Stimulated activated CD8-positive, alpha-beta memory T cell treated with anti-CD3 and anti-CD28 coated beads, Interleukin-7, amount 100 ng/mL, for 24 hours (primary cell): ENCODE measurements around the gene IRF9.

Source experiments
- DNase-seq: peaks from one replicate; pipeline ENCODE4 v3.0.0-alpha.2; 2020; ENCODE audit warnings: low read depth

The IRF9 gene

DNA sequence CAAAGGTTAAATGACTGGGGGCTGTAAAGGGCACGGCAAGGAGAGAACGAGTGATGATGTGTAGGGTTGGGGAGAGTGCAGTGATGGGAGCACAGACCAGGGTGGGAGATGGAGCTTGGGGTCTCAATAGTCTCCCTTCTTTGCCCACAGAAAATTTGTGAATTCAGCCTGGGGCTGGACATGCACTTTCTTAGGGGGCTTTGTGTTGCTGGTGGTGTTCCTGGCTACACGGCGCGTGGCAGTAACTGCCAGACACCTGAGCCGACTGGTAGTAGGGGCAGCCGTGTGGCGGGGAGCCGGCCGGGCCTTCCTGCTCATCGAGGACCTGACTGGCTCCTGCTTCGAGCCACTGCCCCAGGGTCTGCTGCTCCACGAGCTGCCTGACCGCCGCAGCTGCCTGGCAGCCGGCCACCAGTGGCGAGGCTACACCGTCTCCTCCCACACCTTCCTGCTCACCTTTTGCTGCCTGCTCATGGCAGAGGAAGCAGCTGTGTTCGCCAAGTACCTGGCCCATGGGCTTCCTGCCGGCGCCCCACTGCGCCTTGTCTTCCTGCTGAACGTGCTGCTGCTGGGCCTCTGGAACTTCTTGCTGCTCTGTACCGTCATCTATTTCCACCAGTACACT, 28.9 kb upstream of the IRF9 start:
- DNase-seq = no peak

DNA sequence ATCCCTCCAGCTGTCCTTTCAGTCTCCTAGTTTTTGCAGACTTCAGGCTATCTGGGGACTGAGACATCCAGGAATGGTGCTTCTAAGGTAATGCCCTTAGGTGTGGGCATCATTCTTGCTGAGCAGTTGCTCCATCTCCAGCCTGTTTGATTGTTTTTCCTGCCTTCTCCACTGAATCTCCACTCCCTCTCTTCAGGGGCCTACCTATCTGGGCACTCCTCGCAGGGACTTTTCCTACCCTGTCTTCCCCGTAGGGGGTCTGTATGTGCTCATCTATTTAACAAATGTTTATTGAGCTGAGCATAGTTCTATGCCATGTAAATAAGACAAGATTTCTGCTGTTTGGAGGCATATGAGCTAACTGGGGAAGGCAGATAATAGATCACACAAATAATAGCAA, 28.1 kb upstream of the IRF9 start:
- DNase-seq = no peak

DNA sequence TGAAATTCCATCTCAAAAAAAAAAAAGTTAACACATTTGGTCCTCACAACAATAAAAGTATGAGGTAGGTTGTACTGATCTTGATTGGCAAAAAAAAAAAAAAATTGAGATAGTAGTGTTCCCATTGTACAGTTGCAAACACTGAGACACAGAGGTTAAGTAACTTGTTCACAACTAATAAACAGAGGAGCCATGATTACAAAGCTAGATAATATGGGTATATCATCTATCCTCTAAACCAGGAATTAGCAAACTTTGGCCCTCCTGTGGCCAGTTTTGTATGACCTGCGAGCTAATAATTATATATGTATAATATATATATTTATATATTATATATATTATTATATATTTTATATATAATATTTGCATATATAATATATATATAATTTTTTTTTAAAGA, 27.3 kb upstream of the IRF9 start:
- DNase-seq = no peak

DNA sequence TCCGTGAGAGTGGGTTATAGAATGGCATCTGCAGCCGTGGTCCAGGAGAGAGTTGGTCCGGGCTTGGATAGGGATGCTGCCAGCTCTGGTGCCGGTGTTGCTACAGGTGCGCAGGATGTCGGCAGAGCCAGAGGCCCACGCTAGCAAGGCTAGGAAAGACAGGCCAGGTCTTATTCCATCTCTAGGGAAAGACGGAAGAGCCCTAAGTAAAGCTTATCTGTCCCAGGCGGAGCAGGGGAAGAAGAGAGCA, 25.6 kb upstream of the IRF9 start:
- DNase-seq = no peak

DNA sequence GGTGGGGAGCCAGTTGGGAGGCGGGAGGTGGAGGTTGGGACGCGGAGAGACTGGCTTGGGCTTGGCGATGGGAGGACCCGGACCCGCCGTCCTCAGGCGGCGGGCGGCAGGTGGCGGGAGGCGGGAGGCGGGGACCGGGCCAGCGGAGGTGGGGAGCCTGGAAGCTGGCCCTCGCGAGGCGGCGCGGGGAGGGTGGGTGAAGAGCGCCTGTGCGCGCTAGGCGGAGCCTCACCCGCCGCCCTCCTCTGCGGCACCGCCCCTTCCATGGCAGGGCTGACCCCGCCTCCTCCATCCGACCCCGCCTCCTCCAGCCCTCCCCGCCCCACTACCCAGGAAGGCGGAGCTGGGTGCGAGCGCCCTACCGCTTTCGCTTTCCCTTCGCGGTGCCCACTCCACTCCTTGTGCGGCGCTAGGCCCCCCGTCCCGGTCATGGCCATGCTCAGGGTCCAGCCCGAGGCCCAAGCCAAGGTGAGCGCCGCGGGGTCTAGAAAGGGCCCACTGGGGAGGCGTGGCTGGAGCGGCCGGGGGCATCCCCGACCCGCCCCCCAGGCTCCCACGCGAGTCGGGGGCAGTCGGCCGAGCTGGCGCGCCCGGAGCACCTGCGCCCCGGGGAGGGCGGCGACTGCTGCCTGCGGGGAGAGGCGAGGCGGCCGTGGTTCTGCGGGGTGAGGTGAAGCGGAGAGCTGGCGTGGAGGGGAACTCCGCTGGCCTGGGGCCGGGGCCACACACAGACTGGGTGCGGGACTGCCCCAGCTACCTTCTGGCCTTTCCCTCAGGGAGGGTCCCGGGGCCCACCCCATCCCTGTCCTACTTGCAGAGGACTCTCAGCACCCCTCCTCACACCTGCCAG, 25.0 kb upstream of the IRF9 start, which contains the start of gene PSME1:
Gene PSME1 (plus strand): TSS at position 361 of the 850 bp plus-strand sequence. CDS start 69 bp downstream, at position 430.
- peak; percentile 83 for DNase-seq

DNA sequence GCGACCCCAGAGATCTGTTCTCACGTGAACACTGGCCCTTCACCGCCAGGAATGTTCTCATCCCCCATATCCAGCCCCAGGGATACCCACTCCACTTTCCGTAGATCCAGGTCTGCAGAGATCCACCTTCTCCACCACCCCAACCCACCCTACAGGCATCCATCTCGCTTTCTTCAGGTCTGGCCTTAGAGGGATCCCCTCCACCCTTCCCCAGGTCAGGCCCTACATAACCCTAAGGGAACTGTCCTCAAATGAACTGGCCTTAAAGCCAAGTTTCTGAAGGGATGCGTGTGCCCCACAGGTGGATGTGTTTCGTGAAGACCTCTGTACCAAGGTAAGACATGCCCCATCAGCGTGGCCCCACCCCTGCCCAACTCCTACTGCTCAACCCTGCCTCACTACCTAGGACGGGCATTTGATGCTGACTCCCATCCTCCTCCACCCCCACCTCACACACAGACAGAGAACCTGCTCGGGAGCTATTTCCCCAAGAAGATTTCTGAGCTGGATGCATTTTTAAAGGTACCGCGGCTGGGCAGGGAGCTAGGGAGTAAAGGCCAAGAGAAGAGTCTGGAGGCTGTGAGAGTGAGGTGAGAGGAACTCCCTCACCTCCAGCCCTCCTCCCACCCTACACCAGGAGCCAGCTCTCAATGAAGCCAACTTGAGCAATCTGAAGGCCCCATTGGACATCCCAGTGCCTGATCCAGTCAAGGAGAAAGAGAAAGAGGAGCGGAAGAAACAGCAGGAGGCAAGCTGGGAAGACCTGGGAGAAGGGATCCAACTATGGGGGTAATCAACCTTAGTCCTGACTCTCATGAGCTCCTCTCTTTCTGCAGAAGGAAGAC, 24.2 kb upstream of the IRF9 start:
- no peak for DNase-seq

DNA sequence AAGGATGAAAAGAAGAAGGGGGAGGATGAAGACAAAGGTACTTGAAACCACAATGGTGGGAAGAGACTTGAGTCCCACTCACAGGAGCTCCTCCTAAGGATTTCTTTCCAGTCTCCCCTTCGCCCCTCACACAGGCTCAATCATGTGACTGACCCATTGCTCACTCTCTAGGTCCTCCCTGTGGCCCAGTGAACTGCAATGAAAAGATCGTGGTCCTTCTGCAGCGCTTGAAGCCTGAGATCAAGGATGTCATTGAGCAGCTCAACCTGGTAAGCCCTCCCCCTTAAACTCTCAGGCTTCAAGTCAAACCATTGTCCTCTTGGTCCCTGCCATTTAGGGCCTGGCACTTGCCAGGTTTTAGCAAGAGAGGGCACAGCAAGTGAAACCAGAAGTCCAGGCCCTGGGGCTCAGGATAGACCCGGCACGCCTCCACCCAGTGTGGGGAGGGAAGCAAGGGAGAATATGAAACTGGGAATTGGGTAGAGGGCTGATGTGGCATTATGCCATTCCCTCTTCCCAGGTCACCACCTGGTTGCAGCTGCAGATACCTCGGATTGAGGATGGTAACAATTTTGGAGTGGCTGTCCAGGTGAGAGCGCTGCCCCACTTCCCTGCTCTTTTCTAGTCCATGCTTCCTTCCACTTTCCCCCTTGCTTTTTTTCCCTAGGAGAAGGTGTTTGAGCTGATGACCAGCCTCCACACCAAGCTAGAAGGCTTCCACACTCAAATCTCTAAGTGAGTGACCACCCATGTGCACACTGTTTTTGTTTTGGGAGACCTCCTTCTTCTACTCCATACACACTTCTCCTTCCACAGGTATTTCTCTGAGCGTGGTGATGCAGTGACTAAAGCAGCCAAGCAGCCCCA, 23.3 kb upstream of the IRF9 start:
- DNase-seq = no peak

DNA sequence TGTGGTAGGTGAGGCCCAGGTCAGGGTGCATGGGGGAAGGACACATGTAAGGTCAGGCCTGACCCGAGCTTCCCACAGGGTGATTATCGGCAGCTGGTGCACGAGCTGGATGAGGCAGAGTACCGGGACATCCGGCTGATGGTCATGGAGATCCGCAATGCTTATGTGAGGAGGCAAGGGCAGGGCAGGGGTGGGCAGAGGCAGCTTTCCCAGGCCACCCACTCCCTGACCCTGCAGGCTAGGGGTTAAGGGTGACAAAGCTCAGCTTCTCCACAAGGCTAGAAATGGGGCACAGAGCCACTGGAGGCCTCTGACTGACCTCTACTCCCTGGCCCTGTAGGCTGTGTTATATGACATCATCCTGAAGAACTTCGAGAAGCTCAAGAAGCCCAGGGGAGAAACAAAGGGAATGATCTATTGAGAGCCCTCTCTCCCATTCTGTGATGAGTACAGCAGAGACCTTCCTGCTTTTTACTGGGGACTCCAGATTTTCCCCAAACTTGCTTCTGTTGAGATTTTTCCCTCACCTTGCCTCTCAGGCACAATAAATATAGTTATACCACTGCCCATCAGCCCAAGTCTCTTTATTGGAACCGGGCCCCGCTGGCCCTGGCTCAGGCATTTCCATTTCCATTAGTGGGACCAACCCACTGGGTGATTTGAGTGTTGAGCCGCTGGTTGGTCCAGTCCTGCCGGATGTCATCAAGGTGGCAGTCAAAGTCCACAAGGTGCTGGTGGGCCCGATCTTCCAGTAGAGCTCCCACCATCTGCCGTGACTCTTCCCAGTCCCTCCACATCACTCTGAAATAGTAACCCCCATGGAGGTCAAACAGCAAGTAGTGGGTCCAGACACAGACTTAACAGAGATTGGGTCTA, 22.4 kb upstream of the IRF9 start:
- DNase-seq = no peak

DNA sequence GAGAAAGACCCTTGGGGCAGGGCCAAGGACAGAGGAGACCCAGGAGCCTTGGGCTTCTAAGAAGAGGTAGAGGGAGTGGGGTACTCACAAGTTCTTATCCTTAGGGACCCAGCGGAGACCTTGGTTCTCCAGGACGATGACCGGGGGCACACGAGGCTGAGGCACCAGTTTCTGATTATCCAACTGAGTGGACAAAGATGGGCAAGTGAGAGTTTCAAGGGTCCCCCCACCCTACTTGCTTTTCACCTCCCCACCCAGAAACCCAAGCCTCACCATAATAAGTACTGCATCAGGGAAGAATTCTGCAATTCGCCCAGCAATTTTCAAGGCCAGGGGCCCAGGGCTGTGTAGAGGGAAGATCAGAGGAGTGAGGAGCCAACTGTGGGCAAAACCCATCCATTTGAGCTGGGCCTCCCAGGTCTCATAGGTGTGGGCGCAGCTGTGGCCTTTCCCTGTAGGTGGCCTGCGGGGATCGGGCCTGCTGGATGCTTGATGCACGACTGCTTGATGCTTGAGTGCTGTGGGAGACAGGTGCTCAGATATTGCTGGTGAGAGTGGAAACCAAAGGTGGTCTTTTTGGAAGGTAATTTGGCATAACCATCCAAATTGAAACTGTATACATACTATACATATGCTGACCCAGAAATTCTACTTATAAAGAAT, 21.7 kb upstream of the IRF9 start:
- DNase-seq = no peak

DNA sequence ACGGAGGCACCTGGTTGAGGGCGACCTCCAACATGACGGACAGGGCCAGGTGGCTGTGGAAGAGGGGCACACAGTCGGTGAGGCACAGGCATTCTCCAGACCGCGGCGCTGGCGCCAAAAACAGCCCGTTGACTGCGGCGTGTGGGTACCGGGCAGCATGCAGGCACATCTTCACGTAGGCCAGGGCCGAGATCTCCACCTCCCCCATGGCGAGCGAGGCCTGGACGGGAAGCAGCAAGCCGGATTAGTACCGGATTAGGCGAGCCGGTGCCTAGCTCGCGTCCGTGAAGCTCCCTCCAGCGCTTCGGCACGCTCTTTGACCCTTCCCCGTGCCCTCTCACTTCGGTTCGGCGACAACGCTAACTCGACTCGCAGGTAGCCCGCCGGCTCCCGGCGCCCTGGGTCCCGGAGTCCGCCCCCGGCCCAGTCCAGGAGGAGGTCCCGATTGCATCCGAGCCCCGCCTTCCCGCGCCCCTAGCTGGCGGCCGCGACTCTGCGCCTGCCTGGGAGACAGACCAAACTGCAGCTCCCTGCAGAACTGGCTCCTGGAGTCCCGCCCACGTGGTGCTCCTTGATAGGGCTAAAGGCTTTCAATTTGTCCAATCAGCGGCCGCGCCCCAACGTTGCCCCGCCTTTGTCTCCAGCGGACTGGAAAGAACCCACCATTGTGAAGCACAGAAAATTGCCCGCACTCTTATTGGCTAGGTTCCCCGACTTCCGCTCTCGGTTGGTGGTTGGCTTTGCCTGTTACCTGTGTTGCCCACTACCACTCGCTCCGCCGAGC, 19.8 kb upstream of the IRF9 start, which contains the start of gene EMC9:
Gene EMC9 (minus strand): TSS at position 495 of the 784 bp plus-strand sequence. CDS start 287 bp downstream, at position 208.
- peak; percentile 100 for DNase-seq

DNA sequence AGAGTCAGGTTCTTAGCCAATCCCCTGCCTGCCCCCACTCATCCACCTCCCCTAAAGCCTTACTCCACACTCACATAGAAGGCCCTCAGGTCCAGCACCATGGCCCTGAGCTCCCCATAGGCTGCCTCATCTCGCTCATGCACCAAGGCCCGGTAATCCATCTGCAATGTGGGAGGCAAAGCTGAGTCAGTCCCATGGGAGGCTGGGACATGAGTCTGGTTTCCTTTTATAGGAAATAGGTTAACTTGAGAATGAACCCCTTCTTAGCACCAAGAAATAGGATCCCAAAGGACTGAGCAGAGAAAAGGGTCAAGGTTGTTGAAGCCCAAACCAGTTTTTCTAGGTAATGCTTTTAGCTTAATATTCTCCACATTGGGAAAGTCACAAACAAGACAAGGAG, 17.6 kb upstream of the IRF9 start:
- no peak for DNase-seq

DNA sequence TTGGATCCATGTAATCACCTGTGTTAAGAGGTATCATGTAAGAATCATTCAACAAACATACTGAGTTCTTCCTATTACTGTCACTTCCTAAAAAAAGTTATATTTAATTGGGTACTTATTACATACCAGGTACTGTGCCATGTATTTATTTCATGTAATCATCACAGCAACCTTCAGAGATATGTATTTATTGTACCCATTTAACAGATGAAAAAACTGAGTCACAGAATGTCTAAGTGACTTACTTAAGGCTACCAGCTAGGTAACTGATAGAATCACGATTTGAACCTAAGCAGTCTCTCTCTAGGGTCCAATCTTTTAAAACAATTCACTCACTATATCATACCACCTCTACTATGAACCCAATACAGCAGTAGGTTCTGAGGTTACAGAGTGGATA, 16.6 kb upstream of the IRF9 start:
- no peak for DNase-seq

DNA sequence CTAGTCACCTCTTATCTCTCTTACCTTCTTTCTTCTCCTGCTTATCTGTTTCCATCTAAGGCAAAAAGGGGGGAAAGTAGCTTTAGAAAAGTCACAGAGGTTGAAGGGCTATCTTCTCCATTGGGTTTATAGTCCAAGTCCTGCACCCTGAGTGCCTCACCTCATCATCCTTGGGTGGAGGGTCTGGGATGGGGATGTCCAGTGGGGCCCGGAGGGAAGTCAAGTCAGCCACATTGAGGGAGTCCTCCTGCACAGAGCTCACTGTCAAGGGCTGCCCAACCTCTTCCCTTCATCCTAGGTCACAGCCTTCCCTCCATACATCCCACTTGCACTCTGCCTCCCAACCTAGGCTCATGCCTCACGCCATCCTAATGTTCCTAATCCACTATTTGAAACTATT, 15.8 kb upstream of the IRF9 start:
- no peak for DNase-seq

DNA sequence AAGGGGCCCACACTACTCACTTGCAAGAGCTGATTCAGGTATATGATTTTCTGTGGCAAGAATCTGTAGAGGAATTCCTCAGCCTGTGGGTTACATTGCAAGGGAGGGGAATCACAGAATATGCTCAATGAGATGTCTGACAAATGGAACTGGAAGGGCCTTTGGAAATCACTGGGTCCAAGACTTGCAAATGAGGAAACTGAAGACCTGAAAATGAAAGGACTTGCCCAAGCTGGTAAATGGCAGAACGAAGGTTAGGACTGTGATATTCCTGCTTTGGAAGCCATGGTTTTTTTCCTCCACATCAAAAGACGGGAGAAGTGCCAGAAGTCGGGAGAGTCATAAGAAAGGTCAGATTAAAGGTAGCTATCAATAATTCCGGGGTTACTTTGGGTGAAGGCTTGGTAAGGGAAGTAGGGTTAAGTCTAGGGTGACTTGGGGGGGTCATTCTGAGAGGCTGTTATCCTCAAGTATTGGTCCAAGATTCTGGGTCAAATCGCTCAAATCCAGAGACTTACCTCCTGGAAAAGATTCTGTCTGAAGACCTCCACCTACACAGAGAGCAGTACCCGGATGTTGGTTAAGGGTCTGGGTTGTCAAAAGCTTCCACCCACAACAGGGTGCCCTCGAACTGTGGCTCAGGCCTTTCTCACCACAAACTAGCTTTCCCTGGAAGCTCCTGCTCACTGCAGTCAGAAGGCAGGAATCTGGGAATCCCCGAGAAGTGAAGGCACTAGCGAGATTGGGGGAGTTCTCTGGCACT, 15.2 kb upstream of the IRF9 start:
- DNase-seq = no peak

DNA sequence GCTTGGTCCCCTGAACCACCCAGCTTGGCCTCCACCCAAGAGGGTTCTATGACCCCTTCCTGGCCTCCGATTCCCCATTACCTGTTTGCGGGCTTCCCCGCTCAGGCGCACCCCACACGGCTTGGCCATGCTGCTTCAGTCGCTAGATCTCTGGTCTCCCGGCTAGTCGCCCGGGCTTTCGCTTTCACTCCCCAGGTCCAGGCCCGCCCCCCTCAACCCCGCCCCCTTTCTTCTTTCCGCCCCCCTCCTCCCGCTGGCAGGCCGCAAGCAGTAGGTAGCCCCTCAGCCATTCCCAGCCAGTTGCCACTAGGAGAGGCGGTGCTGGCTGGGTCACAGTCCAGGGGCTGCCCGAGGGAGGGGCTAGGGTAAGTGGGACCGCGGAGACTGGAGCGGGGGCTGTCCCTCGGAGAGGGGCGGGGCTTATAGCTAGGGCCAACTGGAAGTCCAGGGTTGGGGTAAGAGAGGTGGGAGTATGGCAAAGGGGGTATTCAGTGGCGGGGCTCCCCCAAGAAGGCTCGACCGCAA, 14.6 kb upstream of the IRF9 start, which contains the start of gene PSME2:
Gene PSME2 (minus strand): TSS at position 158 of the 525 bp plus-strand sequence. CDS start 29 bp downstream, at position 129.
- peak; percentile 76 for DNase-seq

DNA sequence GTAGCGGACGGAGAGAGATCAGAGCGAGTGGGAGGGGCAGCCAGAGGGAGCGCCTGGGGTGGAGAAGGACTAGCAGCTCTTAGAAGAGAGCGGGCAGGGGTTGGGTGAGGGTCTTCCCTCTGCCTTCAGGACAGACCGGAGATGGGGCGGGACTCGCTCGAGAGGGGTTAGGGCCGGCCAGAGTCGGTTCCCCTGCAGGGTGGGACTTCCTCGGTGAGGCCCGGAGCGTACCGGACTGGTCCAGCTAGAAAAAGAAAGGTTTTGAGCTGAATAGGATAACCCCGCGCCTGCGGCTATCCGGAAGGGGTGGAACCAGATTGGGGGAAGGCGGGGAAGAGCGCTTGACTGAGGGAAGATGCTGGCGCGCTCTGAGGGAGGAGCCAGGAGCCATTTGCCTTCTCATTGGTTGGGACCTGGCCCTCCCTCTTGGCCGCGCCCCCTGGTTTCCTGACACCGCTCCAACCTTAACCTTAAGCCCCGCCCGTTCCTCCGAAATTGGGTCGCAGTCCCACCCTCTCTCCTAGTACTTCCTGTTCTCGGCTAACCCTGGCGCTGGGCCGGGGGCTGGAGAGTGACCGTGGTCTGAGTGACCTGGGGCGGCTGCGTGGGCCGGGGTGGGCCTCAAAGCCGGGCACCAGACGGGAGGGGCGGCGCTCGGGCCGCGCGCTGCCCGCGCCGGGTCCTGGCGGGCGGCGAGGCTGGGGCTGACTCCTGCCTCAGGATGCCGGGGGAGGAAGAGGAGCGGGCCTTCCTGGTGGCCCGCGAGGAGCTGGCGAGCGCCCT, 13.9 kb upstream of the IRF9 start, which contains the start of gene RNF31:
Gene RNF31 (plus strand): TSS at position 521 of the 783 bp plus-strand sequence. CDS start 201 bp downstream, at position 722.
- DNase-seq = peak; percentile 95

DNA sequence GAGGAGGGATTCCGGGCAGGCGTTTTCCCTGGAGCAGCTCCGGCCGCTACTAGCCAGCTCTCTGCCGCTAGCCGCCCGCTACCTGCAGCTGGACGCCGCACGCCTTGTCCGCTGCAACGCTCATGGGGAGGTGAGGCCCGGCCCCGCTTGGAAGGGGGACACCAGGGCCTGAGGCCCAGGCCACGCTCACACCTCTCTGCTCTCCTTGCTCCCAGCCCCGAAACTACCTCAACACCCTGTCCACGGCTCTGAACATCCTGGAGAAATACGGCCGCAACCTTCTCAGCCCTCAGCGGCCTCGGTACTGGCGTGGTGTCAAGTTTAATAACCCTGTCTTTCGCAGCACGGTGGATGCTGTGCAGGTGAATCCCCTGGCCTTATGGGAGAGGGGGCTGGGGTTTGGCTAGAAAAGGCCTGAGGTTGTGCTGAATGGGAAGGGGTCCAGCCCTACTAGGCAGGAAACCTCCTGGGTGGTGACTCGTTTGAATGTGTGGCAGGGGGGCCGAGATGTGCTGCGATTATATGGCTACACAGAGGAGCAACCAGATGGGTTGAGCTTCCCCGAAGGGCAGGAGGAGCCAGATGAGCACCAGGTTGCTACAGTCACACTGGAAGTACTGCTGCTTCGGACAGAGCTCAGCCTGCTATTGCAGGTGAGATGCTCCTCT, 13.2 kb upstream of the IRF9 start:
- no peak for DNase-seq
